AG04450 (cell line): ENCODE data around the gene MINK1. TPM values are rescaled to one million over a fixed set of nuclear protein-coding genes. Genes with fewer than 3 reads are reported as not detected.

ENCODE experiments used
- CTCF ChIA-PET: fragments of 300-600, 350-600 bp; formaldehyde crosslinking; extraction: SDS; loops from one replicate; lab custom pipeline; 2022; ENCODE audit warnings: antibody characterized with exemption, inconsistent platforms; lab: Charles Lee
- POLR2A ChIA-PET: fragments of 350-600 bp; formaldehyde crosslinking; extraction: SDS; loops from one replicate; lab custom pipeline; 2021; ENCODE audit warnings: antibody characterized with exemption, inconsistent platforms; lab: Yijun Ruan, JAX
- DNase-seq: peaks from one replicate; pipeline ENCODE4 v3.0.0-alpha.2; 2011; ENCODE audit warnings: low read depth, low spot score
- H3K27ac ChIP-seq: one replicate; pipeline ENCODE4 v1.5.1; 2012; ENCODE audit warnings: low read depth, low read length, control low read depth
- H3K27me3 ChIP-seq: one replicate; pipeline ENCODE4 v1.6.0; 2012; ENCODE audit warnings: low read length; ENCODE audit not compliant: control insufficient read depth, insufficient read depth
- H3K4me3 ChIP-seq: 2 replicates; pipeline ENCODE4 v1.5.1; 2011; ENCODE audit warnings: mild to moderate bottlenecking, low read depth, low read length, control low read depth
- H3K9me3 ChIP-seq: 2 replicates; pipeline ENCODE4 v1.5.1; 2012; ENCODE audit warnings: low read length; ENCODE audit not compliant: control insufficient read depth, insufficient read depth
- polyA plus RNA-seq: library from polyadenylated mRNA; depleted of rRNA; stranded (reverse); fragments of >200 nt; gene quantifications from 2 replicates; pipeline ENCODE4 v1.2.3, GENCODE V29; 2011
- TF ChIP-seq, protein P1 (sequence below): IDR thresholded peaks from 2 replicates; pipeline ENCODE4 v1.5.1; 2011; ENCODE audit warnings: low read depth, low read length, control low read depth, inconsistent platforms

The MINK1 gene
- polyA plus RNA-seq, 1 experiment: 29.4 TPM

DNA sequence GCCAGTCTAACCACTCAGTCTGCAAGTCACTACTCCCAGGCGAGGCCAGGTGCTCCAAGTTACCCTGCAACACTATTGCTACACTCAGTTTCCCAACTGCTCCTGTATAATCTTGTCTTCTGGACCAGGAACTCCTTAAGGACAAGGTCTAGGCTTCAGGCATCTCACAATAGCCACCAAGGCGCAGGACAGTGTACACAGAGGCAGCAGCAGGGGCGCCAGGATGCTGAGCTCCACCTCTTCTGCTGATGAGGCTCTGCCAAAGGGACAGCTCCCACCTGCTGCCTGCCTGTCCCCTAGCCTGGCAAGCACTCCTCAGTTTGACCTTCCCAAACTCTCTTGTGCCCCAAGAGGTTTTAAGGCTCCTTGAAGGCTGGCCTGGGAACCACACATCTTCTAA lies 103.3 kb downstream of the MINK1 start:
- Histone ChIP-seq H3K9me3 (no peaks in the 10 kb centered on the region; the same call in 1 of the 2 replicates), H3K27ac (no peak overlapping the region), H3K27me3 (no peaks in the 10 kb centered on the region), H3K4me3 (no peak overlapping the region)
- POLR2A ChIA-PET: no interaction called here
- no peak for DNase-seq
- TF ChIP-seq, protein P1, sequence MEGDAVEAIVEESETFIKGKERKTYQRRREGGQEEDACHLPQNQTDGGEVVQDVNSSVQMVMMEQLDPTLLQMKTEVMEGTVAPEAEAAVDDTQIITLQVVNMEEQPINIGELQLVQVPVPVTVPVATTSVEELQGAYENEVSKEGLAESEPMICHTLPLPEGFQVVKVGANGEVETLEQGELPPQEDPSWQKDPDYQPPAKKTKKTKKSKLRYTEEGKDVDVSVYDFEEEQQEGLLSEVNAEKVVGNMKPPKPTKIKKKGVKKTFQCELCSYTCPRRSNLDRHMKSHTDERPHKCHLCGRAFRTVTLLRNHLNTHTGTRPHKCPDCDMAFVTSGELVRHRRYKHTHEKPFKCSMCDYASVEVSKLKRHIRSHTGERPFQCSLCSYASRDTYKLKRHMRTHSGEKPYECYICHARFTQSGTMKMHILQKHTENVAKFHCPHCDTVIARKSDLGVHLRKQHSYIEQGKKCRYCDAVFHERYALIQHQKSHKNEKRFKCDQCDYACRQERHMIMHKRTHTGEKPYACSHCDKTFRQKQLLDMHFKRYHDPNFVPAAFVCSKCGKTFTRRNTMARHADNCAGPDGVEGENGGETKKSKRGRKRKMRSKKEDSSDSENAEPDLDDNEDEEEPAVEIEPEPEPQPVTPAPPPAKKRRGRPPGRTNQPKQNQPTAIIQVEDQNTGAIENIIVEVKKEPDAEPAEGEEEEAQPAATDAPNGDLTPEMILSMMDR: no peak
- CTCF ChIA-PET: no interaction called here

DNA sequence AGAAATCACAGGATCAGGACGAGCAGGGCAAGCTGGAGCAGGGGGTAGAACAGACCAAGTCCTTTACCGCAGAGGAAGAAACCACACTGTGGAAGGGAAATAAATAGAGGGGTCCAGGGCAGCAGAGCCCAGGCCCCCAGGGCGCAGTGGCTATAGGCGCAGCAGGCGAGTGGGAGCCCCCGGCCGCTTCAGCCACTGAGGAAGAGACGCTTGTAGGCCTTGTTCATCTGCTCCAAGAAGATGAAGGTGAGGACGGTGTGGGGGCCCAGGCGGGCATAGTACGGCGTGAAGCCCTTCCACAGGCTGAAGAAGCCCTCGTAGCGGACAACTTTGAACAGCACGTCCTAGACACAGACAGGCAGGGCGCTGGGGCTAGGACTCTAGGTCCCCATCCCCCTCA lies 104.4 kb downstream of the MINK1 start:
- H3K27me3 ChIP-seq: no peaks in the 10 kb centered on the region
- H3K9me3 ChIP-seq: no peaks in the 10 kb centered on the region; the same call in 1 of the 2 replicates
- TF ChIP-seq, protein P1: no peak
- ChIA-PET POLR2A (no interaction called here), CTCF (interaction anchor here (0.8 kb wide), 1 partner anchor 43 kb away, joined by 3 read pairs; no protein-coding TSS in a partner anchor)
- DNase-seq: no peak
- no peak overlapping the region for H3K27ac ChIP-seq
- no peak overlapping the region for H3K4me3 ChIP-seq

DNA sequence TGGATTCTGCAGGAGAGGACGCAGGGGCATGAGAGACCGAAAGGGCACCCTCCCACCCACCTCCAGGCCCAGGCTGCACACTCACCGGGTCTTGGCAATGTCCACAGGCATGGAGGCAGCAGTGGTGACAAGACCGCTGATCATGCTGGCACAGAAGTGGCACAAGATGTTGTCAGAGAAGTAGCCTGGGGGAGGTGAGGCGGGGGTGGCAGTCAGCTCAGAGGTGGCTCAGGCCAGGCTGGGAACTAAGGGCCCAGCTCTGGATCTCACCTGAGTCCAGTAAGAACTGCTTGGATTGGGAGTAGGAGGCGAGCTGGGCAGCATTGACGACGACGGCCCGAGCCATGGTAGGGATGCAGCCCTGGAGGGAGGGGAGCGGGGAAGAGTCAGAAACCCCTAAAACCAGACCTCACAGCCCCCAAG lies 104.9 kb downstream of the MINK1 start:
- Histone ChIP-seq H3K9me3 (no peaks in the 10 kb centered on the region; the same call in 1 of the 2 replicates), H3K27me3 (no peaks in the 10 kb centered on the region), H3K27ac (no peak overlapping the region), H3K4me3 (no peak overlapping the region)
- POLR2A ChIA-PET: interaction anchor here (2.4 kb wide), 1 partner anchor 60 kb away, joined by 15 read pairs; the partner anchor contains the start of genes INCA1 and KIF1C
- CTCF ChIA-PET: interaction anchor here (2.8 kb wide), 1 partner anchor 29 kb away, joined by 25 read pairs; no protein-coding TSS in a partner anchor
- no peak for DNase-seq
- TF ChIP-seq, protein P1: no peak

DNA sequence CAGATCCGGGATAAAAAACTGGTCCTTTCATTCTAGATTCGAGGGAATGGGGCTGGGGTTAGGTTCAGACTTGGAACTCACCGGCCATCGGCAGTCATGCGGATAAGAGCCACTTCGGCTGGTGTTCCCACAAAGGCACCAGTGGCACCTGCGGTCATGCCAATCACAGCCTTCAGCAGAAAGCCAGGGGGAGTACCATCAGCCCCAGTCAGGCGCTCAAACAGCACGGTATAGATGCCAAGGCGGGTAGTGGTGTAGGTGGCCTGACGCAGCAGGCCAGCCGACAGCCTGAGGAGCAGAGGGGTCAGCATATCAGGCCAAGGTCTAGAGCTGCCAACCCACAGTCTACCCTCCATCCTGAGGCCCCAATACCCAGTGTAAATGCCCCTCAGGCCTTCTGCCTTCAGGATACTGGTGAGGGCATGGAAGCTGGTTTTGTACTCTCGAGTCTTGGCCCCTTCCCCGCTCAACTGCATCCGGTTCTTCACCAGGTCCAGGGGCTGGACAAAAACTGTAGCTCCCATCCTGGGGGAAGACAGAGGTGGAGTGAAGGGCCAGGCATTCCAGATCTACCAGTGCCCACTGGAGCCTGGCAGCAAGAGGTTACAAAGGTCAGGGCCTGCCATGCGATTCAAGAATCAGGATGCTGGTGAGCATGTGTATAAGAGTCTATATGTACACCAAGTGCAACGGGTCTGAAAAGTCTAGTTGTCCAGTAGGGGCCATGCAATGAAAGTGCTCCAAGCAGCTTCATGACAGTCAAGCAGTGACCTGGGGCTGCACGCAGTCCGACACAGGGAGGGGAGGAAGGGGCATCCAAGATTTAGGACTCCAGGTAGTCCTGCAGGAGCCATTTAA lies 105.8 kb downstream of the MINK1 start:
- no peak for DNase-seq
- ChIA-PET CTCF (interaction anchor here (1.1 to 2.8 kb wide), 3 partner anchors 15 to 49 kb away, joined by 5 to 25 read pairs (median 5); partner anchors contain the start of gene CAMTA2), POLR2A (interaction anchor here (0.5 to 2.4 kb wide), 9 partner anchors 9 to 516 kb away, joined by 3 to 55 read pairs (median 8); partner anchors contain the start of genes ENO3, INCA1, KIF1C and PFN1)
- H3K27me3 ChIP-seq: no peaks in the 10 kb centered on the region
- TF ChIP-seq, protein P1: no peak
- H3K9me3 ChIP-seq: no peaks in the 10 kb centered on the region; the same call in 1 of the 2 replicates
- H3K4me3 ChIP-seq: peak overlapping the region; percentile 92
- H3K27ac ChIP-seq: peak overlapping the region; percentile 67

DNA sequence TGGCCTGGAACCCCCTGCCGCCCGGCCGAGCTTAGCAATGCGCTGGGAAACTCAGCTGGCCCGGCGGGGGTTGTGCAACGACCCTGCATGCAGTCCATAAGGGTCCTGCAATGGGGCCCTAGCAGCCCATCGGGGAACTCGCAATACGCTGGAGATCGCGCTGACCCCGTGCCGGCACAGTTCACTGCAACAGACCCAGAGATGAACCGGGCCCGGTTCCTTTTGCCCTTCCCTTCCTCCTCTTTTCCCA lies 106.3 kb downstream of the MINK1 start:
- Histone ChIP-seq H3K4me3 (peak overlapping the region; percentile 92), H3K9me3 (no peaks in the 10 kb centered on the region; the same call in 1 of the 2 replicates), H3K27me3 (no peaks in the 10 kb centered on the region), H3K27ac (peak overlapping the region; percentile 67)
- TF ChIP-seq, protein P1: no peak
- ChIA-PET POLR2A (interaction anchor here (1.0 to 2.4 kb wide), 11 partner anchors 9 to 143 kb away, joined by 3 to 55 read pairs (median 6); partner anchors contain the start of genes ENO3, INCA1, KIF1C and PFN1), CTCF (interaction anchor here (0.6 to 2.8 kb wide), 5 partner anchors 16 to 315 kb away, joined by 3 to 25 read pairs (median 5); partner anchors contain the start of gene CAMTA2)
- DNase-seq: no peak
